ENCODE results near the gene DNAJB12. TPM values are rescaled to one million over a fixed set of nuclear protein-coding genes. Genes with fewer than 3 reads are reported as not detected.

The DNAJB12 gene
- total RNA-seq, 1 donor from 2014 or later = 23.0 TPM

DNA sequence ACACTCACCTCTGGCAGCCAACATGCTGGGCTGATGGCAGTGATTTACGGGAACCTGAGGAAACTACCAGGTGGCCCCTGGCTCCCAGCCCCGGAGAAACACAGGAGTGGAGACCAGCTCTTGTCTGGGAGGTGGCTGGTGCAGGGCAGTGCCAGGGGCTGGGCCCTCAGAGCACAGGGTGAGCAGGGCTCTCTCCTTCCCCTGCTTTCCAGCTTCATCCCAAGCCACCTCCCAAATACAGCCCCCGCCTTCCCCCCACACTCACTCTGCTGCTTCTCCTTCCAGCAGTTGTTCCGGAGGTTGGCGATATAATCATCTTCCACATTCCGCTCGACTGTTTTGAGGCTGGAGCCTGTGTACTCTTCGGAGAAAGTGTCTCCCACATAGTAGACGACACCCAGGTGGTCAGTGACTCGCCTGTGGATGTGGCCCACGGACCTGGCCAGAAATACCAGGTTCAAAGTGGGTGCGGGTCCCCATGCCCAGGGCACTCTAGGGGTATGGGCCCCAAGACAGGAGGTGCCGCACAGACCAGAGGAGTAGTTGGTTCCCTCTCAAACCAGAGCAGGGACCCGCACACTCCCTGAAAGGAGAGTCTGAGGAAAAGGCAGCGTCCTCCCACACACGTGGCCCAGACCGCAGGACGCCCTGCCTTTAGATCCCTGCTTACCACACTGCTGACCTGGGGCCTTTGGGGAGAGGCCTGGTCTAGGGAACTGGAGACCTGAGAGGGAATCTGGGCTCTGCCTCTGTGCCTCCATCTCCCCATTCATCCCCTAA, 18.3 kb downstream of the DNAJB12 start:
- Mint-ChIP-seq H3K9me3 (ENCODE audit: unreplicated experiment) (peaks cover 7% of the 10 kb centered on the region), H3K36me3 (ENCODE audit: unreplicated experiment) (no peaks in the 10 kb centered on the region), H3K27ac (ENCODE audit: unreplicated experiment) (peak overlapping the region; percentile 73), H3K4me1 (ENCODE audit: low read depth, unreplicated experiment) (peaks cover 26% of the 10 kb centered on the region), H3K27me3 (ENCODE audit: unreplicated experiment) (peaks cover 2% of the 10 kb centered on the region), H3K4me3 (ENCODE audit: unreplicated experiment) (peak overlapping the region; percentile 46)
- no peak for DNase-seq
- TF ChIP-seq, protein P1, sequence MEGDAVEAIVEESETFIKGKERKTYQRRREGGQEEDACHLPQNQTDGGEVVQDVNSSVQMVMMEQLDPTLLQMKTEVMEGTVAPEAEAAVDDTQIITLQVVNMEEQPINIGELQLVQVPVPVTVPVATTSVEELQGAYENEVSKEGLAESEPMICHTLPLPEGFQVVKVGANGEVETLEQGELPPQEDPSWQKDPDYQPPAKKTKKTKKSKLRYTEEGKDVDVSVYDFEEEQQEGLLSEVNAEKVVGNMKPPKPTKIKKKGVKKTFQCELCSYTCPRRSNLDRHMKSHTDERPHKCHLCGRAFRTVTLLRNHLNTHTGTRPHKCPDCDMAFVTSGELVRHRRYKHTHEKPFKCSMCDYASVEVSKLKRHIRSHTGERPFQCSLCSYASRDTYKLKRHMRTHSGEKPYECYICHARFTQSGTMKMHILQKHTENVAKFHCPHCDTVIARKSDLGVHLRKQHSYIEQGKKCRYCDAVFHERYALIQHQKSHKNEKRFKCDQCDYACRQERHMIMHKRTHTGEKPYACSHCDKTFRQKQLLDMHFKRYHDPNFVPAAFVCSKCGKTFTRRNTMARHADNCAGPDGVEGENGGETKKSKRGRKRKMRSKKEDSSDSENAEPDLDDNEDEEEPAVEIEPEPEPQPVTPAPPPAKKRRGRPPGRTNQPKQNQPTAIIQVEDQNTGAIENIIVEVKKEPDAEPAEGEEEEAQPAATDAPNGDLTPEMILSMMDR (IDR thresholded peaks at IDR 0.05; ENCODE audit: partially characterized antibody, unreplicated experiment) = no peak

DNA sequence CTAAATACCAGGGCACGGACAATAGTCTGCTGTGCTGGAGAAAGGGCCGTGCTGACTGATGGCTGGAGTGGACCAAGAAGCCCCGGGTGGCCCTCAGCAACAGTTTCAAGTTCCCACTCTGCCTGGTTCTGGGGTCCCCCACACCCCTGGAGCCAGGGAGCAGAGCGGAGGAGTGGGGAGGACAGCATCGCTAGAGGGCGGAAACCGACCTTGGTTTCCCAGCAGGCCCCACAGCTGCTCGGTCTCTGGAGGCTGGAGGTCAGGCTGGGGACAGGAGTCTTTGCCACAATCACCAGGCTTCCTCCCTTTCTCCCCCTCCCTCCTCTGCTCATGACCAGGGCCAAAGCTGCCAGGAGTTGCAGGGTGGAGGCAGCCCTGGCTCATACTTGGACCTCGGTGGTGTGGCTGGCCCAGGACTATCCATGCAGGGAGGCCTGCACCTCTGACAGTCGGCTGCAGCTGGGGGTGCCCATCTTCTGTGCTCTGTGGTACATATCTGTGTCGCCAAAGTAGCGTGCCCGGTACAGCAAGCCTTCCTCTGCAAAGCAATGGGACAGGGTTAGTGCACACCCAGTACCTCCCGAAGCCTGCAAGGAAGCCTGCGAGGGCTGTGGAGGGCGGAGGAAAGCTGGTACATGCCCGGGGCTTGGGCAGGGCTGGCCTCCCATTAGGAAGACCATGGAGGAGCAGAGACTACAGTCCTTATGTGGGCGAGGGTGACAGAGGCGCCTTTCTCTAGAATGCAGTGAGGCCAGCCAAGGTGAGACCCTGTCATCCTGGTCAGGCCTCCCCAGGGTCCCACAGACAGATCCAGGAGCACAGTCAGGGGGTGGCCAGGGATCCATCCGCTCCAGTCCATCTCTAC, 19.1 kb downstream of the DNAJB12 start:
- H3K27me3 Mint-ChIP-seq (ENCODE audit: unreplicated experiment) = peaks cover 2% of the 10 kb centered on the region
- H3K4me3 Mint-ChIP-seq (ENCODE audit: unreplicated experiment) = no peak overlapping the region
- DNase-seq = peak; percentile 49
- peaks cover 9% of the 10 kb centered on the region for H3K9me3 Mint-ChIP-seq (ENCODE audit: unreplicated experiment)
- H3K4me1 Mint-ChIP-seq (ENCODE audit: low read depth, unreplicated experiment) = peaks cover 28% of the 10 kb centered on the region
- no peaks in the 10 kb centered on the region for H3K36me3 Mint-ChIP-seq (ENCODE audit: unreplicated experiment)
- H3K27ac Mint-ChIP-seq (ENCODE audit: unreplicated experiment) = no peak overlapping the region
- TF ChIP-seq, protein P1 (IDR thresholded peaks at IDR 0.05; ENCODE audit: partially characterized antibody, unreplicated experiment) = no peak

DNA sequence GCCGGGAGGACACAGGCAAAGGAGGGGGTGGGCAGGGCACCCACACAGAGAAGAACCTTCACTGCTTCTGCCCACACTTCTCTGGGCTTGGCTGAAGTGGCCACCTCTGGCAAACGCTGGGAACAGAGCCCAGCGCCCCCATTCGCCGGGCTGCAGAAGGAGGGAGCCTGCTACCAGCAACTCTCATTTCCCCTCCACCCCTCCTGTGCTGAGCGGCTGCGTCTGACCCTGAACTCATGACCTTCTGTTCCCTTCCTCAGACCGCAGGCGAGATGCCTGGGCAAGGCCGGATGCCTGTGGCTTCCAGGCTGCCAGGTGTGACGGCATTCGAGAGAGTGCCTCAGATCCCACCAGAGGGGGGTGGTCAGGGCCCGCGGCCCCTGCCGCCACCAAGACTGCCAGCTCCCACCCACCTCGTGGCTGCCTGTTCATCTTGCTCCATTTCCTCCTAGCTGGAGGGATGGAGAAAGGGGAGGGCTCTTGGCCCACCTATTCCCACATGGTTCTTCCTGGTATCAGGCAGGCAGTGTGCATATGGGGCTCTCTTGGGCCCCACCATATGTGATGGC, 19.8 kb downstream of the DNAJB12 start:
- TF ChIP-seq, protein P1 (IDR thresholded peaks at IDR 0.05; ENCODE audit: partially characterized antibody, unreplicated experiment) = no peak
- peaks cover 10% of the 10 kb centered on the region for H3K9me3 Mint-ChIP-seq (ENCODE audit: unreplicated experiment)
- H3K27ac Mint-ChIP-seq (ENCODE audit: unreplicated experiment) = peak overlapping the region; percentile 82
- H3K27me3 Mint-ChIP-seq (ENCODE audit: unreplicated experiment) = peaks cover 2% of the 10 kb centered on the region
- no peaks in the 10 kb centered on the region for H3K36me3 Mint-ChIP-seq (ENCODE audit: unreplicated experiment)
- DNase-seq = peak; percentile 50
- peaks cover 31% of the 10 kb centered on the region for H3K4me1 Mint-ChIP-seq (ENCODE audit: low read depth, unreplicated experiment)
- H3K4me3 Mint-ChIP-seq (ENCODE audit: unreplicated experiment) = peak overlapping the region; percentile 55

DNA sequence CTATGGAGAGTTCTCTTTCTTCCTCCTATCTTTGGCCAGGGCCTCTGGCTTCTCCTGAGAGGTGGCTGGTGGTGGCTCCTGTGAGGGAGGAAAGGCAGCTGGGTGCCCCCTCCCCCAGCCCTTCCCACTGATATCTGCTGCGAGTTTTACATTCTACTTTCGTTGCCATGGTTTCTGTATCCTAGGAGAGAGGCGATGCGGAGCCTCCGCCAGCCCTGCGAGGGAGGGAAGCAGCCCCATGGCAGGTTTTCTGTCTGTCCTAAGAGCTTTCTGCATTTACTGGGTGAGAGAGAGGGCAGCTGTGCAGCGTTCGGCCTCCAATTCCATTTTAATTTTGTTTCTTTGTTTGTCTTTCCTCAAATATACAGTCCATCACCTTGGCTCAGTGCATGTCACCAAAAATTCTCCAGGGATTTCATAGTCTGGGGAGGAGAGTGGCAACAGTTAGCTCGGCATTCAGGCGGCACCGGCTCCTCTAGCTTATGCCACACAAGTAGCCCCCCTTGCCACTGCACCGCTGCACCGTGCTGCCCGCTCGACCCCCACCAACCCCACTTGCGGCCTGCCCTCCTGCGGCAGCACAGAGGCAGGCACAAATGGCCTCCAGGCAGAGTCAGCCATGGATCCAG, 20.4 kb downstream of the DNAJB12 start:
- TF ChIP-seq, protein P1 (IDR thresholded peaks at IDR 0.05; ENCODE audit: partially characterized antibody, unreplicated experiment) = no peak
- peaks cover 35% of the 10 kb centered on the region for H3K4me1 Mint-ChIP-seq (ENCODE audit: low read depth, unreplicated experiment)
- peaks cover 10% of the 10 kb centered on the region for H3K9me3 Mint-ChIP-seq (ENCODE audit: unreplicated experiment)
- peaks cover 4% of the 10 kb centered on the region for H3K27me3 Mint-ChIP-seq (ENCODE audit: unreplicated experiment)
- DNase-seq = peak; percentile 79
- peak overlapping the region; percentile 68 for H3K4me3 Mint-ChIP-seq (ENCODE audit: unreplicated experiment)
- no peaks in the 10 kb centered on the region for H3K36me3 Mint-ChIP-seq (ENCODE audit: unreplicated experiment)
- peak overlapping the region; percentile 82 for H3K27ac Mint-ChIP-seq (ENCODE audit: unreplicated experiment)
